ENCODE data around the gene SPATA2L. TPM values are rescaled to one million over a fixed set of nuclear protein-coding genes. Genes with fewer than 3 reads are reported as not detected.
A peak's percentile ranks its signal among the peaks of the same experiment; 100 is the strongest.

The SPATA2L gene
- total and polyA plus RNA-seq, 7 experiments from 2014 or later: 7.0 to 32.2 (median 12.0) TPM

- H3K27ac ChIP-seq (ENCODE audit: low read depth, low read length): peak overlapping the region; percentile 89
- no peak for ATAC-seq
- Mint-ChIP-seq H3K27ac (peak overlapping the region in 5 of 9 donors; percentile 59 to 82 (median 60)), H3K27me3 (no peaks in the 10 kb centered on the region), H3K36me3 (peaks cover 5 to 18% (median 15%) of the 10 kb centered on the region in 5 donors), H3K4me3 (peak overlapping the region; percentile 65 to 90 (median 76)), H3K9me3 (no peaks in the 10 kb centered on the region), H3K4me1 (peaks cover 13 to 35% (median 30%) of the 10 kb centered on the region in 7 donors)
- DNase-seq: no peak
- peaks cover 0 to 24% (median 3%) of the 10 kb centered on the region in 3 experiments for H3K36me3 ChIP-seq (ENCODE audit: control insufficient read depth in 2 of 3, insufficient read depth in 3 of 3, low read length in 3 of 3)
- H3K27me3 ChIP-seq (ENCODE audit: control insufficient read depth in 2 of 2, insufficient read depth in 2 of 2, low read length in 2 of 2): no peaks in the 10 kb centered on the region
- ChIA-PET POLR2A (interaction anchor here (0.6 to 4.3 kb wide), 10 partner anchors 8 to 145 kb away, joined by 3 to 17 read pairs (median 5); no protein-coding TSS in a partner anchor), CTCF (interaction anchor here (0.6 kb wide), 1 partner anchor 50 kb away, joined by 3 read pairs; no protein-coding TSS in a partner anchor)
- peaks cover 22 to 30% of the 10 kb centered on the region in 2 donors for H3K4me1 ChIP-seq (ENCODE audit: control insufficient read depth in 2 of 2, insufficient read depth in 2 of 2, low read length in 2 of 2)
- peak overlapping the region; percentile 94 for H3K4me3 ChIP-seq (ENCODE audit: low read length)
- intact Hi-C loops (cut with micrococcal nuclease): loop anchor here (5.0 to 10.0 kb wide), 4 partner anchors 97 to 1266 kb away; partner anchors contain the start of genes CTU2 (in 1 of the 2), FANCA (in 1 of the 2), MC1R (in 1 of the 2) and RNF166 (in 1 of the 2)
- no peaks in the 10 kb centered on the region for H3K9me3 ChIP-seq (ENCODE audit: control insufficient read depth in 2 of 3, low read length in 3 of 3)
These were observed 19.0 kb upstream of the SPATA2L start for GRCh38 chr16:89720551-89720812.

- H3K36me3 ChIP-seq (ENCODE audit: control insufficient read depth in 2 of 3, insufficient read depth in 3 of 3, low read length in 3 of 3): peaks cover 0 to 5% (median 0%) of the 10 kb centered on the region in 3 experiments
- POLR2A ChIA-PET: interaction anchor here (0.6 to 4.3 kb wide), 7 partner anchors 9 to 1252 kb away, joined by 3 to 17 read pairs (median 3); no protein-coding TSS in a partner anchor
- Mint-ChIP-seq H3K36me3 (peaks cover 2 to 11% (median 5%) of the 10 kb centered on the region in 5 donors), H3K4me1 (peaks cover 3 to 21% (median 15%) of the 10 kb centered on the region in 7 donors), H3K4me3 (peak overlapping the region in 1 of 10 donors; percentile 10), H3K27me3 (no peaks in the 10 kb centered on the region), H3K9me3 (no peaks in the 10 kb centered on the region), H3K27ac (peak overlapping the region in 1 of 9 donors; percentile 46)
- DNase-seq (no peak), ATAC-seq (no peak)
- no peak overlapping the region for H3K27ac ChIP-seq (ENCODE audit: low read depth, low read length)
- intact Hi-C loops (cut with micrococcal nuclease): no loop called here
- no peak overlapping the region for H3K4me3 ChIP-seq (ENCODE audit: low read length)
- CTCF ChIA-PET: interaction anchor here (0.6 to 1.8 kb wide), 5 partner anchors 10 to 68 kb away, joined by 3 to 7 read pairs (median 3); no protein-coding TSS in a partner anchor
- no peaks in the 10 kb centered on the region for H3K9me3 ChIP-seq (ENCODE audit: control insufficient read depth in 2 of 3, low read length in 3 of 3)
- H3K4me1 ChIP-seq (ENCODE audit: control insufficient read depth in 2 of 2, insufficient read depth in 2 of 2, low read length in 2 of 2): peaks cover 6 to 8% of the 10 kb centered on the region in 2 donors
- no peaks in the 10 kb centered on the region for H3K27me3 ChIP-seq (ENCODE audit: control insufficient read depth in 2 of 2, insufficient read depth in 2 of 2, low read length in 2 of 2)
These were observed 16.4 kb upstream of the SPATA2L start for GRCh38 chr16:89717688-89718505.

- CTCF ChIA-PET: interaction anchor here (0.8 to 2.3 kb wide), 5 partner anchors 10 to 30 kb away, joined by 3 to 12 read pairs (median 4); no protein-coding TSS in a partner anchor
- H3K4me3 ChIP-seq (ENCODE audit: low read length): no peak overlapping the region
- POLR2A ChIA-PET: interaction anchor here (0.7 to 4.3 kb wide), 6 partner anchors 8 to 1251 kb away, joined by 3 to 17 read pairs (median 3); no protein-coding TSS in a partner anchor
- no peaks in the 10 kb centered on the region for H3K27me3 ChIP-seq (ENCODE audit: control insufficient read depth in 2 of 2, insufficient read depth in 2 of 2, low read length in 2 of 2)
- no peak overlapping the region for H3K4me3 Mint-ChIP-seq
- DNase-seq (no peak), ATAC-seq (no peak)
- peaks cover 0 to 19% (median 12%) of the 10 kb centered on the region in 7 donors for H3K4me1 Mint-ChIP-seq
- peaks cover 0 to 6% (median 0%) of the 10 kb centered on the region in 5 donors for H3K36me3 Mint-ChIP-seq
- H3K9me3 ChIP-seq (ENCODE audit: control insufficient read depth in 2 of 3, low read length in 3 of 3): no peaks in the 10 kb centered on the region
- no peaks in the 10 kb centered on the region for H3K9me3 Mint-ChIP-seq
- H3K27ac ChIP-seq (ENCODE audit: low read depth, low read length): no peak overlapping the region
- no peaks in the 10 kb centered on the region for H3K27me3 Mint-ChIP-seq
- H3K4me1 ChIP-seq (ENCODE audit: control insufficient read depth in 2 of 2, insufficient read depth in 2 of 2, low read length in 2 of 2): peaks cover 8 to 12% of the 10 kb centered on the region in 2 donors
- H3K27ac Mint-ChIP-seq: peak overlapping the region in 1 of 9 donors; percentile 25
- intact Hi-C loops (cut with micrococcal nuclease): no loop called here
- H3K36me3 ChIP-seq (ENCODE audit: control insufficient read depth in 2 of 3, insufficient read depth in 3 of 3, low read length in 3 of 3): peaks cover 0 to 4% (median 0%) of the 10 kb centered on the region in 3 experiments
These were observed 15.6 kb upstream of the SPATA2L start for GRCh38 chr16:89716916-89717687.

- H3K27ac Mint-ChIP-seq: no peak overlapping the region
- peaks cover 0 to 6% (median 0%) of the 10 kb centered on the region in 5 donors for H3K36me3 Mint-ChIP-seq
- peaks cover 8 to 13% of the 10 kb centered on the region in 2 donors for H3K4me1 ChIP-seq (ENCODE audit: control insufficient read depth in 2 of 2, insufficient read depth in 2 of 2, low read length in 2 of 2)
- no peaks in the 10 kb centered on the region for H3K9me3 ChIP-seq (ENCODE audit: control insufficient read depth in 2 of 3, low read length in 3 of 3)
- H3K4me1 Mint-ChIP-seq: peaks cover 0 to 19% (median 12%) of the 10 kb centered on the region in 7 donors
- POLR2A ChIA-PET: interaction anchor here (0.5 to 1.0 kb wide), 3 partner anchors 87 to 147 kb away, joined by 3 read pairs; no protein-coding TSS in a partner anchor
- H3K27me3 Mint-ChIP-seq: no peaks in the 10 kb centered on the region
- H3K27ac ChIP-seq (ENCODE audit: low read depth, low read length): no peak overlapping the region
- no peaks in the 10 kb centered on the region for H3K27me3 ChIP-seq (ENCODE audit: control insufficient read depth in 2 of 2, insufficient read depth in 2 of 2, low read length in 2 of 2)
- H3K4me3 ChIP-seq (ENCODE audit: low read length): no peak overlapping the region
- peak in 1 of 9 donors; percentile 7 for DNase-seq
- peaks cover 0 to 4% (median 0%) of the 10 kb centered on the region in 3 experiments for H3K36me3 ChIP-seq (ENCODE audit: control insufficient read depth in 2 of 3, insufficient read depth in 3 of 3, low read length in 3 of 3)
- CTCF ChIA-PET: interaction anchor here (0.7 to 2.3 kb wide), 5 partner anchors 9 to 73 kb away, joined by 3 to 12 read pairs (median 4); no protein-coding TSS in a partner anchor
- ATAC-seq: no peak
- no peak overlapping the region for H3K4me3 Mint-ChIP-seq
- H3K9me3 Mint-ChIP-seq: no peaks in the 10 kb centered on the region
- intact Hi-C loops (cut with micrococcal nuclease): no loop called here
These were observed 15.0 kb upstream of the SPATA2L start for GRCh38 chr16:89716493-89716892.

GRCh38 chr16:89712274-89712781 lies 10.8 kb upstream of the SPATA2L start:
- DNase-seq (no peak), ATAC-seq (no peak)
- no peaks in the 10 kb centered on the region for H3K9me3 Mint-ChIP-seq
- H3K4me3 ChIP-seq (ENCODE audit: low read length): peak overlapping the region; percentile 47
- H3K4me1 Mint-ChIP-seq: peaks cover 0 to 7% (median 3%) of the 10 kb centered on the region in 7 donors
- ChIA-PET CTCF (interaction anchor here (0.8 kb wide), 1 partner anchor 37 kb away, joined by 3 read pairs; no protein-coding TSS in a partner anchor), POLR2A (interaction anchor here (0.6 to 4.0 kb wide), 6 partner anchors 8 to 83 kb away, joined by 3 to 22 read pairs (median 4); partner anchors contain the start of gene VPS9D1)
- H3K4me1 ChIP-seq (ENCODE audit: control insufficient read depth in 2 of 2, insufficient read depth in 2 of 2, low read length in 2 of 2): peaks cover 0 to 7% of the 10 kb centered on the region in 2 donors
- H3K9me3 ChIP-seq (ENCODE audit: control insufficient read depth in 2 of 3, low read length in 3 of 3): no peaks in the 10 kb centered on the region
- no peaks in the 10 kb centered on the region for H3K27me3 ChIP-seq (ENCODE audit: control insufficient read depth in 2 of 2, insufficient read depth in 2 of 2, low read length in 2 of 2)
- peak overlapping the region in 1 of 9 donors; percentile 29 for H3K27ac Mint-ChIP-seq
- peak overlapping the region; percentile 58 for H3K27ac ChIP-seq (ENCODE audit: low read depth, low read length)
- peak overlapping the region in 9 of 10 donors; percentile 42 to 78 (median 70) for H3K4me3 Mint-ChIP-seq
- peaks cover 0 to 5% (median 0%) of the 10 kb centered on the region in 5 donors for H3K36me3 Mint-ChIP-seq
- H3K27me3 Mint-ChIP-seq: no peaks in the 10 kb centered on the region
- intact Hi-C loops (cut with micrococcal nuclease): no loop called here
- peaks cover 0 to 4% (median 0%) of the 10 kb centered on the region in 3 experiments for H3K36me3 ChIP-seq (ENCODE audit: control insufficient read depth in 2 of 3, insufficient read depth in 3 of 3, low read length in 3 of 3)

All from naive thymus-derived CD4-positive, alpha-beta T cell (primary cell).